Epithelial cell of esophagus (primary cell): ENCODE data around the gene GET4.

Experiments
- DNase-seq: peaks from one replicate; pipeline ENCODE4 v3.0.0; 2010; ENCODE audit warnings: low read depth
- H3K4me3 ChIP-seq: 2 replicates; pipeline ENCODE4 v1.5.1; 2011; ENCODE audit warnings: mild to moderate bottlenecking, low read length, control low read depth
- CTCF ChIP-seq: IDR thresholded peaks from 2 replicates; pipeline ENCODE4 v1.5.1; 2011; ENCODE audit warnings: low read depth, mild to moderate bottlenecking, low read length, control low read depth, inconsistent platforms; ENCODE audit not compliant: insufficient read depth; ENCODE audit errors: missing control alignments

GET4 gene

GRCh38 chr7:884191-885003 is 8.0 kb downstream of the GET4 start:
- no peak overlapping the region for H3K4me3 ChIP-seq
- DNase-seq: peak; percentile 66
- TF ChIP-seq CTCF: no peak

- TF ChIP-seq CTCF: no peak
- no peak overlapping the region for H3K4me3 ChIP-seq
- DNase-seq: no peak
Measured at GRCh38 chr7:885261-885892, 9.0 kb downstream of the GET4 start.

GRCh38 chr7:885893-886625 is 9.7 kb downstream of the GET4 start:
- DNase-seq: no peak
- no peak for TF ChIP-seq CTCF
- no peak overlapping the region for H3K4me3 ChIP-seq

GRCh38 chr7:886626-887487 is 10.5 kb downstream of the GET4 start:
- TF ChIP-seq CTCF: no peak
- DNase-seq: no peak
- no peak overlapping the region for H3K4me3 ChIP-seq

GRCh38 chr7:887488-887820 is 11.1 kb downstream of the GET4 start:
- no peak overlapping the region for H3K4me3 ChIP-seq
- no peak for TF ChIP-seq CTCF
- DNase-seq: no peak
